ENCODE measurements around the gene MYRF.

Gene MYRF

DNA sequence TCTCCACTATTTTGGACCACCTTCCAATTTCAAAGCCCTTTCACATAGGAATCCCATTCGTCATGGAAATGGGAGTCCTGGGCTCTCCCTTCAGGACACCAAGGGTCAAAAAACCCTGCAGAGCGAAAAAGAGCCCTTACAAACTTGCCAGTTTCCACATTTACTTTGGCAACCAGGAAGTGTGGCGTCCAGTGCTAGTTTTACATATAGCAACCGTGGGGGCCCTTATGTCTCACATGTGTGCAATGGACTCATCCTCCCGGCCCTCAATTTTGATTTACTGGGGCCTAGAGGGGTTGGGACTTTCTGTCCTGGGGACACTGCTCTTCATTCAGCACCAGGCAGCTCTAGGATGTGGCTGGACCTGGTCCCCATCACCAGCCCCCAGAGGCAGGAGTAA is 38.5 kb upstream of the MYRF start:
- DNase-seq (ENCODE audit: extremely low read depth, low read depth), result no peak
- TF ChIP-seq, protein P1, sequence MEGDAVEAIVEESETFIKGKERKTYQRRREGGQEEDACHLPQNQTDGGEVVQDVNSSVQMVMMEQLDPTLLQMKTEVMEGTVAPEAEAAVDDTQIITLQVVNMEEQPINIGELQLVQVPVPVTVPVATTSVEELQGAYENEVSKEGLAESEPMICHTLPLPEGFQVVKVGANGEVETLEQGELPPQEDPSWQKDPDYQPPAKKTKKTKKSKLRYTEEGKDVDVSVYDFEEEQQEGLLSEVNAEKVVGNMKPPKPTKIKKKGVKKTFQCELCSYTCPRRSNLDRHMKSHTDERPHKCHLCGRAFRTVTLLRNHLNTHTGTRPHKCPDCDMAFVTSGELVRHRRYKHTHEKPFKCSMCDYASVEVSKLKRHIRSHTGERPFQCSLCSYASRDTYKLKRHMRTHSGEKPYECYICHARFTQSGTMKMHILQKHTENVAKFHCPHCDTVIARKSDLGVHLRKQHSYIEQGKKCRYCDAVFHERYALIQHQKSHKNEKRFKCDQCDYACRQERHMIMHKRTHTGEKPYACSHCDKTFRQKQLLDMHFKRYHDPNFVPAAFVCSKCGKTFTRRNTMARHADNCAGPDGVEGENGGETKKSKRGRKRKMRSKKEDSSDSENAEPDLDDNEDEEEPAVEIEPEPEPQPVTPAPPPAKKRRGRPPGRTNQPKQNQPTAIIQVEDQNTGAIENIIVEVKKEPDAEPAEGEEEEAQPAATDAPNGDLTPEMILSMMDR (IDR thresholded peaks at IDR 0.05; ENCODE audit: low read depth, low read length), result no peak

DNA sequence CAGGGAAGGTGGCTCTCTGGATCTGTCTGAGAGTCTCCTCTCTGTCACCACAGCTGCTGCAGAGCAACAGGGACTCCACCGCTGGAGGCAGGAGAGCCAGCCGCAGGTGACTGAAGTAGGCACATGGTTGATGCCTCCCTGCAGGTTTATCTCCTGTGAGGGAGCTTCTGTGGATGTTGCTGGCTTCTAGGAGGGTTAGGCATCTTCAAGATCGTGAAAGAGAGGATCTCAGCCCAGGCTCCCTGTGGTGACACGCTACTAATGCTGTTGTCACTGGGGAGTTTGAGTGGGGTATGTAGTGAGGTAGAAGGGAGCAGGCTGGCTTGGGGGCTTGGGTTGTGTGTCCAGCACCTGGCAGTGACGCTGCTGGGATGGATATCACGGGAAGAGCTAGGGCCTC is 38.1 kb upstream of the MYRF start:
- TF ChIP-seq, protein P1 (IDR thresholded peaks at IDR 0.05; ENCODE audit: low read depth, low read length), result no peak

DNA sequence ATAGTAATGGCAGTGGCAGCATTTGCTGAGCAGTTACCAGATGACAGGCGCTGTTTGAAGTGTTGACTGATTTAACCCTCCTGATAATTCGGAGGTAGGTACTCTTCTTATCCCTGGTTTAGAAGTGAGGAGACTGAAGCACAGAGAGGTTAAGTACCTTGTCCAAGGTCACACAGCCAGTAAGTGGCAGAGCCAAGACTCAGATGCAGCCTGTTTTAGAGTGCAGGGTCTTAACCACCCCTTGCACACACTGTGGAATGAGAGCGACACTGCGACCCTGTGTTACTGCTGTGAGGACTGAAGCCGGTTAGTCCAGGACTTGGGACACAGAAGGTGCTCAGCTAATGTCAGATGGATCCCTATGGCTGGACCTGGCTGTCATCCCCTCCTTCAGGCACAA is 37.5 kb upstream of the MYRF start:
- TF ChIP-seq, protein P1 (IDR thresholded peaks at IDR 0.05; ENCODE audit: low read depth, low read length), result no peak
- DNase-seq (ENCODE audit: extremely low read depth, low read depth), result no peak

More for the DNA sequence above, 38.1 kb upstream of the MYRF start:
- no peak for DNase-seq (ENCODE audit: extremely low read depth, low read depth)

- TF ChIP-seq, protein P1 (IDR thresholded peaks at IDR 0.05; ENCODE audit: low read depth, low read length), result no peak
- no peak for DNase-seq (ENCODE audit: extremely low read depth, low read depth)
Measured at GRCh38 chr11:61715867-61716266, 36.6 kb upstream of the MYRF start.

- no peak for DNase-seq (ENCODE audit: extremely low read depth, low read depth)
- TF ChIP-seq, protein P1 (IDR thresholded peaks at IDR 0.05; ENCODE audit: low read depth, low read length), result no peak
Measured at GRCh38 chr11:61716478-61717285, 35.8 kb upstream of the MYRF start.

DNA sequence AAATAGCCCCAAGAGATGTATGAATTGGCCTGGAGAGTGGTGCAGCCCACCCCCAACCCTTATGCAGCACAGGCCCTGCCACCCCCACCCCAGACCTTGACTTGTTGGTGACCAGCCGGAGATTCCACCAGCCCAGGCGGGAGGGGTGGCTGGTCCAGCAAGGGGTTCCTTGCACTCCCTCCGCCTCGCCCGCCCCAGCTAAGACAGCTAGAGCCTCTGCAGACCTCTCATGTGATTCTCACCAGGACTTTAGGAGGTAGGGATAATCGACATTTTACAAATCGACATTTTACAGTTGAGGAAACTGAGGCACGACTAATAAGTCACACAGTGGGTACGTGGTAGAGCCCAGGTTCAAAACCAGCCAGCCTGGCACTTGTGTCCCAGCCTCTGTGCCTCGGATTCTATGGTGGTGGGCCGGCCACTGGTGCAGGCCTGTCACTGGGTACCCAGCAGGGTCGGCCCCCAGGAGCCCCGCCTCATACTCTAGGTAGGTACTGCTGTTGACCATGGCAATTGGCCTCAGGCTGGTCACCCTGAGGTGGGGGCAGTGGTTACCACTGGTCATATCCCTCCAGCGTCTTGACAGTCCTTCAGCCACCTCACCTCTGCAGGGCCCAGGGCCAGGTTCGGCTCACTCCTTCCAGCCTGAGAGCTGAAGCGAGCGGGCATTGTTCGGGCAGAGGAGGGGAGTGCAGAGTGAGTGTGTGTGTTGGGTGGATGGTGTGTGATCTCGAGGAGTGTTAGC is 35.0 kb upstream of the MYRF start:
- no peak for DNase-seq (ENCODE audit: extremely low read depth, low read depth)
- TF ChIP-seq, protein P1 (IDR thresholded peaks at IDR 0.05; ENCODE audit: low read depth, low read length), result no peak

GRCh38 chr11:61718046-61718531 is 34.3 kb upstream of the MYRF start:
- no peak for DNase-seq (ENCODE audit: extremely low read depth, low read depth)
- TF ChIP-seq, protein P1 (IDR thresholded peaks at IDR 0.05; ENCODE audit: low read depth, low read length), result no peak

Measured in AG09319 (cell line).